GM18870 (cell line): Measurements from ENCODE around the gene DPP7.
A peak's percentile ranks its signal among the peaks of the same experiment; 100 is the strongest.

Experiments
- ATAC-seq: cut with Tn5 transposase; IDR thresholded peaks from one replicate; pipeline ENCODE4 v1.9.1; 2021; ENCODE audit warnings: moderate library complexity; ENCODE audit not compliant: unreplicated experiment

DPP7 gene

DNA sequence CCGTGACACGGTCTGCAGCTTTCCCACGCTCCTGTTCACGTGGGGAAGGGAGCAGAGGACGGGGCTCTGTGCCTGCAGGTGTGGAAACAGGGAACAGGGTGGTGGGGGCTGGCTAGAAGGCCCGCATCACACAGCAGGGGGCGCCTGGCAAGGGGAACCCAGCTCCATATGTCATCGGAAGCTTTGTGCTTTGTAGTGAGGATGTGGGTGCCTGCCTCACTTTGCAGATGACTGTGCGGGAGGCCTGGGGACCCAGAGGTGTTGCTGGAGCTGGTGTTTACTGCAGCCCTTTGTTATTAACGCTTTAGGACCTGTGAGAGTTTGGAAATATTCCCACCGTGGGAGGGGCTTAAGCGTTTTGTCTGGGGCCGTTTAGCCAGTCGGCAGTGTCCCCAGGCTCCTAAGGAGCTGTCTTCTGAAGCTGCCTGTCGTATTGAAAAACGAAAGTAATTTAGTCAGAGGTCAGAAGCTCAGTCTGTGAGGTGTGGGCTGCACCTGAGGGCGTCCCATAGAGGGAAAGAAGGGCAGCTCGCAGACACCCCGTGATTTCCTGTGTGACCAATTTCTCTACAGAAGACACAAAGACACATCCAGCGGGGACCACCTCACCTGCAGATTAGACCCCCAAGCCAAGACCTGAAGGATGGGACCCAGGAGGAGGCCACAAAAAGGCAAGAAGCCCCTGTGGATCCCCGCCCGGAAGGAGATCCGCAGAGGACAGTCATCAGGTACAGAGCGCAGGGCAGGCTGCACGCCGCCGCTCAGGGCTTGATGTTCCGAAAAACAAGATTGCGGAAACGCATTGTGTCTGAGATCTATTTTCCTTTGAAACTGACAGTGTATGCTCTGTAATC is 18.6 kb downstream of the DPP7 start:
- no peak for ATAC-seq

DNA sequence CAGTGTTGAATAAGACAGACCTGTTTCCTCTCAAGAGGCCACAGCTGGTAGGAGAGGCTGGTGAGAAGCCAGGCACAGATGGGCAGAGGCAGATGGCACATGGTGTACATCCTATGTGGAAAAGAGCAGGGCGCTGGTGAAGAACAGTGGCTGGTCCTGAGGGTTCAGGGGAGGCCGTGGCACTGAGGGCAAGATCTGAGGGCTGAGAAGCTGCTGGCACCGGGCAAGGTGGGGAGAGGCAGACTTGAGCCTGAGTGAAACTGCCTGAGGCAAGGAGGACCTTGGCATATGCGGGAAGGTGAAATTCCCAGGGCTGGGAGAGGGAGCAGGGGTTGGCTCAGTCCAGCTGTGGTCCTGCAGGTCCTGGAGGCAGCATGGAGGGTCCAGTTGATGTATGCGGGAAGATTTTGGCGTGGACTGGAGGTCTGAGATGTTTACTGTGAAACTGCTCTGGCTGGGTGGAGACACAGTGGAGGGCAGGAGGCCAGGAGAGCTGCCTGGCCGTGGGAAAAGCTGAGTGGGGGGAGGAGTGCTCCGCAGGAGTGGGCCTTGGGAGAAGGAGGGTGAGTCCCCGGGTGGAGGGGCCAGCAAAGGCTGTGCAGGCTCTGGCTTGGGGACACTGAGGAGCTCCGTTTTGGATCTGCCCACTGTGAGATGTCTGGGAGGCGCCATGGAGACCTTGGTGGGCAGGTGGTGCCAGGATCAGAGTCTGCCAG is 25.1 kb downstream of the DPP7 start:
- no peak for ATAC-seq

DNA sequence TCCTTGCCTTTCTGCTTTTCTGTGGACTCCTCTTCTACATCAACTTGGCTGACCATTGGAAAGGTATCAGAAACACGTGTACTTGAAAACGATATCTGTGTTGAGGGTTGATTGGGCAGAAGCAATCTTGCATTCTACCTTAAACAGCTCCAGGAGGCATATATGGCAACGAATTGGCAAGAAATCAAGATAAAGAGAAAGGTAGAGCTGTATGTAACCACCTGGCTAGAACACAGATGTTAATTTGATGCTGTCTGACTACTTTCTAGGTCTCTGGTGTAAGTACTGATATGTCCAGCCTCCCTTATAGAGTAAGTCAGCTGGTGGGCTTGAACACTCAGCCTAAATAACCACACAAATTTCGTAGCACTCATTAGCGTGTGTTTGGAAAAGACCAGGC is 26.4 kb downstream of the DPP7 start:
- ATAC-seq: no peak

DNA sequence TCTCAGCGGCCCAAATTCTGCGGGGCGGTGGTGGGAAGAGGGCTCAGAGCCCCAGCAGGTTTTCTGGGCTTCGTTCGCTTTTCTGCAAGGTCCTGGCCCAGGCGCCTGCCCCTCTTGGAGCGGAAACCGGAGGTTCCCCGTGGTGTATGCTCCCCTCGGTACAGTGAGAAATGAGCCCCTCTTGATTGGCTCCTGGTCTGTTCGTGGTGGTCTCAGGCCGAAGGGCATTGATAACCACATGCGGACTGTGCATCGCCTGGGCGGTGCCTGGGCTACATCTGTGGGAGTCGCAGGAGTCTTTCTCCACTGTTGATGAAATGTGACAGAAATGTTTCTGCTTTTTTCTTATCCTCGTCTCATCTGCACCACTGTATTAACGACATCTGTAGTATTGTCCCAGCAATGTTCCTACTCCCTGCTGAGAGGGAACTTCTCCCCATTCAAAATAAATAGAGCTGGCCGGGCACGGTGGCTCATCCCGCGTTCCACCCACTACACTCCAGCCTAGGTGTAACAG is 27.1 kb downstream of the DPP7 start:
- ATAC-seq: no peak

DNA sequence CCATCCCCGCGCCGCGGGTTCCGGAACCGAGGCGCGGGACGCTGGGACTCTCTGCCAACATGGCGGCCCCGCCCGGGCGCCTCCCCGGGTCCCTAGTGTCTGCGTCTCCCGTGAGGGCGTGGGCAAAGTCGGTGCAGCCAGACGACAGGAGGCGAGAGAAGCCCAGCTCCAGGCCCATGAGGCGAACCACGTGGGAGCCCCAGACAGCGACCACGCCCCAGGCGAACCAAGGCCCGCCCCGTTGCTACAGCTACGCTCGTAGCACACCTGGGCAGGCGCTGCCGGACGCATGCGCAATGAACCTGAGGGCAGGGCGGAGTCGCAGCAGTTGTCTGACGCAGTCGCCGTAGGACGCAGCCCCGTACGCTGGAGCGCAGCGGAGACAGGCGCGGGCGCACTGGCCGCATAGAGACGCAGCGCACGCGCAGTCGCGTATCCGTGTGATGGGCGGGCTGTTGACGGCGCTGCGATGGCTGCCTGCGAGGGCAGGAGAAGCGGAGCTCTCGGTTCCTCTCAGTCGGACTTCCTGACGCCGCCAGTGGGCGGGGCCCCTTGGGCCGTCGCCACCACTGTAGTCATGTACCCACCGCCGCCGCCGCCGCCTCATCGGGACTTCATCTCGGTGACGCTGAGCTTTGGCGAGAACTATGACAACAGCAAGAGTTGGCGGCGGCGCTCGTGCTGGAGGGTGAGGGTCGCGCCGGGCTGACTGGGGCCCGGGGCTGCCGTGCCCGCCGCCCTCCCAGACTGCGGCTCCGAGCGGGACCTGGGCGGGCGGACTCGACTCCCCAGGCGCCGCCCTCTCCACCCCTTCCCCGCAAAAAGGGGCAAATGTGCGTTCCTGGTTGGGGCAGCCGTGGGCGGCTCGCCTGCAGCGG is 27.8 kb downstream of the DPP7 start, which contains the start of gene MAN1B1:
TSS of gene MAN1B1 (plus strand) at position 455 of the 878 bp plus-strand sequence. CDS start at position 470, 15 bp downstream.
- ATAC-seq: peak; percentile 74

DNA sequence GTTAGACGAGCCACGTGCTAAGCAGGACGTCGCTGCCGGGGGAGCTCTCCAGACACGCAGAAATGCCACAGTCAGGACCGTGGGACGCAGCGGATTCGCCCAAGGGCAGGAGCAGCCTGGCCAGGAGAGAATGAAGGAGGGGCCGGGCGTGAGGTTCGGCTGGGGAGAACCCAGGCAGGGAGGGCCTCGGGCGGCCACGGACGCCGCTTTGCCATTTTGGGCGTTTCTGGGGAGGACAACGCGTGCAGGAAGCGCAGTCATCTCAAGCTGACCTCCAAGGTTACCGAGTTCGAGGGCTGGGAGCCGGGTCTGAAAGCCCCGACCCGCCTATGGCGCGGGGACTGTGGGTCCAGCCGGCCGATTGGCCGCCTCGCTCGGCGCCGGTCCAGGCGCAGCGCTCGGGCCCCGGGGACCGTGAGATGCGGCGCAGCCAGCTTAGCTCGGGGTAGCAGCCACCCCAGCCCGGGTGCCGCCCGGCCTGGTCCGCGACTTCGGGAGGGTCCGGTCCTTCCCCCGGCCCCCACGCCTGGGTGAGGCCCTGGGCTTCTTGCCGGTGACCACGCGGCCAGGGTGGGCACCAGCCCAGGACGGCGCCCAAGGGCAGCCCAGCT is 28.5 kb downstream of the DPP7 start:
- peak; percentile 3 for ATAC-seq

DNA sequence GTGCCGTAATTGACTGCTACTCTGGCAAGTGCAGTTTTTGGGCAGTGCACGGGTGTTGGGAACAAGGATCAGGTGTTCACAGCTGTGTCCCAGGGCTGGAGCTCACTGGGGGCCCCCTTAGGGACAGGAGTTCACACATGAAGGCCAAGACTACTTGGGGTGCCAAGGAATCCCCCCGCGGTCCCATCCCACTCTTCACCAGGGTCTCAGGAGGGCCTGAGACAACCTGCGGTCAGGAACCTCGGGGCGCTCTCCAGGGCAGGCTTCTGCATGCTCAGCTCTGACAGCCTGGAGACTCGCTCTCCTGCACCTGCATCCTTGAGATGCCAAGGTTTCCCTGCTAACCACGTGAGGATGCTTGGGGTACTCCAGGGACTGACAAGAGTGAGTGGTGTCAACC is 30.0 kb downstream of the DPP7 start:
- ATAC-seq: no peak

DNA sequence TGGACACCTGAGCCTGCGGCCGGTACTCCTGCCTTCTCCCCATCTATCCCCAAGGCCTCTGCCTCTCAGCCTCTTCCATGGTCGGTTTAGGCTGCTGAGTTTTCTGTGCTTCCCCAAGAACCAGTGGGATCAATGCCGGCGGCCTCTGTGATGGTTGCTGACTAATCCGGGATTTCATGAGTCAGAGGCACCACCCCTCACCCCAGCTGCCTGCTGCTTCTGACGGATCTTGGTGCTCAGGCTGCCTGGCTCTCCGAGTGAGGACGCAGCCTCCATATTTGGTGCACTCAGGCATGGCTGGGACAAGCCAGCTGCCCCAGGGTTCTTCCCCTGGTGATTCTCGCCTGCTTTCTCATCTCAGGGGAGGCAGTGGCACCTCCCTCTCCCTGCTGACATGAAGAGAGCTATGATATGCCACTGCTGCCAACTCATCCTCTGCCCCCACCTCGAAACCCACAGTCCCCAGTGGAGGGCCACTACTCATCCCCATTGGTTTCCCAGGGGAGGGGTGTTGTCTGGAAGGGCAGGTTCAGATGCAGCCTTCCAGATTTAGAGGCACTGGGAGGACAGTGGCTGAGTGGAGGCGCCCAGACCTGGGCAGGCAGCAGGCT is 31.0 kb downstream of the DPP7 start:
- ATAC-seq: no peak

DNA sequence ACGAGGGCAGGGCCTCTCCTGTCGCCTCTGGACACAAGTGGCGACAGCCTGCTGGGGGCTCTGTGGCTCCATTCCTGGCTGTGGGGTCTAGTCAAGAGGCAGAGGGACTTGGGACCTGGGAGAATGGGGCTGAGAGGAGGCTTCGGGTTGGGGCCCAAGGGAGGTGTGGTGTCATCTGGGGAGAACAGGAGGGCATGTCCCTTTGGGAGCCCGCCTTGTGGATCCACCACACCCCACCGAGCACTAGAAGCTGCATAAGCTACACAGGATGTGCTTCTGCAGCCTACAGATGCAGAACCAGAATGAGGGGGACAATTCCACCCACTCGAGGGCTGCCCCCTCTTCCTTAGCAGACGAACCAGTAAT is 31.6 kb downstream of the DPP7 start:
- no peak for ATAC-seq

DNA sequence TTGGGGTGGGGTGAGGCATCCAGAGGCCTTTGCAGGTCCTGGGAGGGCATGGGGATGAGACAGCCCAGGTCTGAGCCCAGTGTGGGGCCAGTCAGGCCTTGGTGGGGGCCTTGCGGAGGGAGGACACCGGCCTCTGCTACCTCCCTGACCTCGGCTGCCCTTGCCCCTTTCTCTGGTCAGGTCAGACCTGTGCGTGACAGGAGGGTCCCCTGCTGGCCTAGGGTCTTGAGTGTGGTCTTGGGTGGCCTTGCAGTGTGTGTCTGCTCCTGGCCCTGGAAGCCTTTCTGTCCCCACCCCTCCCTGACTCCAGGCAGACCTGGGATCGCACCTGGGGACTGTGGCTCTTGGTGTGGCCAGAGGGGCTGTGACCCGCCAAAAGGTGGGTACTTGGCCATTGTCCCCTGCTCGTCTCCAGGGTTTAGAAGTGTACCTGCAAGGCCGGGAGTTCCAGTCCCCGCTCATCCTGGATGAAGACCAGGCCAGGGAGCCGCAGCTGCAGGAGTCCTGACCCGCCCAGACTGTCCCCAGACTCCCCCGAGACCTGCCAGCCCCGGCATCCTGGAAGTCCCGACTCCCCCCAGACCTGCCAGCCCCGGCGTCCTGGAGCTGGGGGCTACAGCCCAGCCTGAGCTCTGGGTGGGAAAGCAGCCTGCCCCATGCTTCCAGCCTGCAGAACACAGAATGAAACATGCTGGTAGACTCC is 32.2 kb downstream of the DPP7 start:
- ATAC-seq: no peak

DNA sequence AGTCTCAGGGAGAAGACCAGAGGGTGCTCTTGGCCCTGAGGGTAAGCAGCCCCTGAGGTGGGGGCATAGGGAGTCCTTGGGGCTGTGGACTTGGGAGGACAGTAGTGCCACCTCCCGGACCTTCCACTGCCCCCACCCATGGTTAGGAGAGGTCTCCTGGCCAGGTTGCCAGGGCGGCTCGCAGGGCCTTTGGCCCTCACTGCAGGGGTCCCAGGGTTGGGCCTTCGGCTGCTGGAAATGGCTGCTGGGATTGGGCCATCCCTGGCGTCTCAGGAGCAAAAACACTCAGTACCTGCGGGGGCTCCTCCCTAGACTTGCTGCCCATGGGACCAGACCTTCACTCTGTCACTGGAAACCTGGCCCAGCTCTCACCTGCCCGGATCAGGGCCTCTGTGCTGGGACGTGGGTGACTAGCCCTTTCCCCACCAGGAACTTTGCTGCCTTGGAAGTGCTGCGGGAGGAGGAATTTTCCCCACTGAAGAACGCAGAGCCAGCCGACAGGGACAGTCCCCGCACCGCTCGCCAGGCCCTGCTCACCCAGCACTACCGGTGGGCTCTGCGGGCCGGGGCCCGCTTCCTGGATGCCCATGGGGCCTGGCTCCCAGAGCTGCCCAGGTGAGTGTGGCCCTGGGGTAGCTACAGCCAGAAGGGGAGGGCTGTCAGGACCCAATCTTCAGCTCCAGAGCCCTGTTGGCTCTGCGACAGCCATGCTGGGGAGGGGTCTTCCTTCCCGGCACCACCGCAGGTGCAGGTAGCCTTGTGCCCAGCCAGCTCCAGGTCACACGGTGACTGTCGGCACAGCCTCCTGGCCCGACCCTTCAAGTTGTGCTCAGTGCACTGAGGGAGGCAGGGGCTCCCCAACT is 34.0 kb downstream of the DPP7 start:
- ATAC-seq: no peak

DNA sequence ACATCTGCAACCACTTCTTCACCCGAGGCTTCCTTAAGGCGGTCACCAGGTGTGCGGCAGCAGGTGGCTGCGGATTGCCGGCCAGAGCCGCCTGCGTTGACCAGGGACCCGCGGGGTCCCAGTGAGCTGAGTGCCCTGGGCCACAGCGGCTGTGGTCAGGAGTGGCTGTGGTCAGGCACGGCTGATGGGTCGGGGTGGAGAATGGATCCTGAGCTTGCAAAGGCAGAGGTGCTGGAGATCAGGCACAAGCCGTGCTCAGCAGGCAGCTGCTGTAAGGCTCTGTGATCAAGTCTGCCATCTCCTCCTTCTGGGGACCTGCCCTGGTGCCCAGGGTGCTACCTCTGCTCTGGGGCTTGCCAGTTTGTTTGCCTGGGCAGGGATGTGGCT is 35.1 kb downstream of the DPP7 start:
- no peak for ATAC-seq

DNA sequence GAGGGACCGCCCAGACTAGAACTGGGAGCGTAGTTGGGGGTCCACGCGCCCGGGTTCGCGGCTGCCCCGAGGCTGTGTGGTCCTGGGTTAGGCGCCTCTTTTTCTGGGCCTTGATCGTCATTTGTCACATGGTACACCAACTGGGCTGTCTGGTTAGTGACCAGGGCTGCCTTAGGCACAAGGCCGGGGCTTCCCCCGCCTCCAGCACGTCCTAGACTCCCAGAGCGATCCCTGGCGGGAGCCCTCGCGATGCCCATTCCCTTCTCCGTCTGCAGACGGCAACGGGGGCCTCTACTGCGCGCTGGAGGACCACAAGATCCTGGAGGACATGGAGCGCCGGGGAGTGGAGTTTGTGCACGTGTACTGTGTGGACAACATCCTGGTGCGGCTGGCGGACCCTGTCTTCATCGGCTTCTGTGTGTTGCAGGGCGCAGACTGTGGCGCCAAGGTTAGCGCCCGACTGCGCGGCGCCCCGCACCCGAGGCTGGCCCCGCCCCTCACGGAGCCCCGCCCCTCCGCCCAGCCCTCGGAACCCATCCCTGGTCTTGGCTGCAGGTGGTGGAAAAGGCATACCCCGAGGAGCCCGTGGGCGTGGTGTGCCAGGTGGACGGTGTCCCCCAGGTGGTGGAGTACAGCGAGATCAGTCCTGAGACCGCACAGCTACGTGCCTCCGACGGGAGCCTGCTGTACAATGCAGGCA is 35.7 kb downstream of the DPP7 start:
- no peak for ATAC-seq

DNA sequence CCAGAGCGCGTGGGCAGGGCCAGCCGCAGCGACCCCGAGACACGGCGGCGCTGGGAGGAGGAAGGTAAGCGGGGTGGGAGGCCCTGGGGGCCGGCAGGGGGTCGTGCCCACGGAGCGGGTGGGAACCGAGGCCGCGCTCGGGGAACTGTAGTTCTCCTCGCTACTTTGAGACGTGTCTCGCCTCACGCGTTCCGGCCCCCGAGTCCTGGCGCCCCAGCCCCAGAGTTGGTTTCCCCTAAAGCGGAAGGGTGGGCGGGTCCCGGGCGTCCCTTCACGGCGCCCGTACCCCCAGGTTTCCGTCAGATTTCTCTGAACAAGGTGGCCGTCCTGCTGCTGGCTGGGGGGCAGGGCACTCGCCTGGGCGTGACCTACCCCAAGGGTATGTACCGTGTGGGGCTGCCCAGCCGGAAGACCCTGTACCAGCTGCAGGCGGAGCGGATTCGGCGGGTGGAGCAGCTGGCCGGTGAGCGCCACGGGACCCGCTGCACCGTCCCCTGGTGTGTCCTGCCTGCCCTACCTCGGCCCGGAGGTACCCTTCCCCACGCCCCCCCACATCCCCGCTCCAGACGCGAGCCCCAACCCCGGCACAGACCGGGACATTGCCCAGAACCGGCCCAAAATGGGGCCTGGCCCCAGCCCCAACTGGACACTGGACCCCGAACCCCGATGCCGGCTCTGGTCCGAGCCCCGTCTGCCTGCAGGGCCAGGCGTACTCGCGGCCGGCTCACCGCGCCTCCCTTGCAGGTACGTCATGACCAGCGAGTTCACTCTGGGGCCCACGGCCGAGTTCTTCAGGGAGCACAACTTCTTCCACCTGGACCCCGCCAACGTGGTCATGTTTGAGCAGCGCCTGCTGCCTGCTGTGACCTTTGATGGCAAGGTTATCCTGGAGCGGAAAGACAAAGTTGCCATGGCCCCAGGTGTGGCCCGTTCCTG is 36.5 kb downstream of the DPP7 start:
- no peak for ATAC-seq

DNA sequence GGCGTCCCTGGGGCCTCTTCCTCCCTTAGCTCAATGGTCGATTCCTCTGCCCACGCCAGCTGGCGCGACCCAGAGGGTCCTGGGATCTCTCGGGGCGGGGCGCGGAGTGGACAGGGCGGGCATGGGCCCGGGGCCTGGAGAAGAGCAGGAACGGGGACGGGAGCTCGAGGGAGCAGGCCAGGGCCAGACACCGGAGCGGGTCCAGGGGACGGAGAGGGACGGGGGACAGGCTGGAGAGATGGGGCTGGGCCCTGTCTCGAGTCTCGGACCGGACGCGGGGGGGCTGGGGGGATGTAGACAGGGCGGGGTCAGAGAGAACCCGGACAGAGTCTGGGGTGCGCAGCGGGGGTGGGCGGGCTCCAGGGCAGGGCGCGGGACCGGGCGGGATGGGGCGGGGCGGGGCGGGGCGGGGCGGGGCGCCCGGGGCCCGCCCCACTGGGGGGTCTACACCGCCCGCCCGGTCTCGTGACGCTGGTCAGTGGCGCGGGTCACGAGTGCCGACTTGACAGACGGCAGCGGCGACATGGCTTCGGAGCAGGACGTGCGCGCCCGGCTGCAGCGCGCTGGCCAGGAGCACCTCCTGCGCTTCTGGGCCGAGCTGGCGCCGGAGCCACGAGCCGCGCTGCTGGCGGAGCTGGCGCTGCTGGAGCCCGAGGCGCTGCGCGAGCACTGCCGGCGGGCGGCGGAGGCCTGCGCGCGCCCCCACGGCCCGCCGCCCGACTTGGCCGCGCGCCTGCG is 37.4 kb downstream of the DPP7 start, which contains the start of gene UAP1L1:
TSS of gene UAP1L1 (plus strand) at position 508 of the 738 bp plus-strand sequence. CDS start at position 524, 16 bp downstream.
- no peak for ATAC-seq

DNA sequence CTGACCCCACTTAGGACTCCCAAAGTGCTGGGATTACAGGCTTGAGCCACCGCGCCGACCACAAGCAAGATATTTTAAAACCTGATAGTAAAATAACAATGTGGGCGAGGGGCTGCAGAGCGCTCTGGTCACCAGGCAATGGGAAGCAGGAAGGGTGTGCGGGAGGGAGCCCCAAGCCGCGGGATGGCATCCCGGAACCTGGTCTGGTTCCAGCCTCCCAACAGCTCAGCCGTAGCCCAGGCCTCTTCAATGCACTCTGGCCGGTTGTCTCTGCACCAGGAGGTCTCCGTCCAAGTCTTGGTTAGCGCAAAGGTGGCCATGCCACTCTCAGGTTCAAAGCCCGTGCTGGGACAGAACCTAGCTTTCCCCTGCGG is 37.9 kb downstream of the DPP7 start:
- ATAC-seq: no peak
